NCI-H2107 treated with DMSO at 0.1 percent for 48 hours (cell line): ENCODE results near the gene ARHGAP12.
"Not testable (repeated sequence)": the region's sequence is repeated elsewhere in the genome, so short reads cannot be mapped to it uniquely, and the experiment has no call there.

Experiments
- DNase-seq: peaks from one replicate; lab custom pipeline; 2025; ENCODE audit not compliant: unreplicated experiment; lab: John Stamatoyannopoulos, UW

ARHGAP12 gene

DNA sequence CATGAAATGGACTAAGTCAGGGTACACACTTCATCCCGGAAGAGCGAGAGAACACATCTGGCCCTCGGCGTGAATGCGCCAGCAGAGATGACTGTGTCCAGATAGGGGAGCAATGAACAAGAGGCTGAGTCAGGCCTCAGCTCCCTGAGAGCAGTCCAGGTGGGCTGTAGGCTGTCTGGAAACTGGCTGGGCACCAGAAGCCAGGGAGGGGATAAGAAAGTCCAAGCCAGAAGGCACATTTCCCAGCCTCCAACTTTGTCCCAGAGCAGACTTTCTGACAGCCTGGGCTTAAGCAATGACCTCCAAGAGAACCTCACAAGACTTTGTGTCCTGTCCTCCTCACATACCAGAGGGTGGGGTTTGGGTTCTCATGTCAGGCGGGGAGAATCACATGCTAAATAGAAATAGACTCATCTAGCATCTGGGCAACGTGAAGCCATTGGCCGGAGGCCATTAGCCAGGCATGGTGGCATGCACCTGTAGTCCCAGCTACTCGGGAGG lies 157.2 kb downstream of the ARHGAP12 start:
- no peak for DNase-seq

DNA sequence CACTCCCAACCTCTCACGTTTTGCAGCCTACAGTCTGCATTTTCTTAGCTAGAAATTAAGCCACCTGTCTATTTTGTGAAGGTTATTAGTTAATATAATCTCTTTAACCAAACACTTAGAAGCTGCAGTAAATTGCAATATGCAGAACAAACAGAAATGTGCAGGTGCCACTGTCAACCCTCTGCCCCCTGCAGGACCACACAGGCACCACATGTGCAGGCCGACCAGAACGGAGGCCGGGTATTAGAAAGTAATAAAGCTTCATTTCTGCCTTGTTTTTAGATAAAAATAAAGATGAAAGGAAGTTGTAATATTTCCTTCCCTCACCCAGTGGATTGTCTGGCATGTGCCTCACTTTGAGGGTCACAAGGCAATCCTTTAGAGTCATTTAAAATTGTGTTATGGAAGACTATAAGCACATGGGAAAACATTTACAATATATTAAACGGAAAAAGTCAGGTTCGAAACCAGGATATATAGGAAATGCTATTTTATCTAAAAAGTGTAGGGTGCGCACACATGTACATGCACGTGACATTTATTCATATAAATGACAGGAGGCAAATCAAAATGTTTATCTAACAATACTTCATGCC lies 158.2 kb downstream of the ARHGAP12 start:
- no peak for DNase-seq

DNA sequence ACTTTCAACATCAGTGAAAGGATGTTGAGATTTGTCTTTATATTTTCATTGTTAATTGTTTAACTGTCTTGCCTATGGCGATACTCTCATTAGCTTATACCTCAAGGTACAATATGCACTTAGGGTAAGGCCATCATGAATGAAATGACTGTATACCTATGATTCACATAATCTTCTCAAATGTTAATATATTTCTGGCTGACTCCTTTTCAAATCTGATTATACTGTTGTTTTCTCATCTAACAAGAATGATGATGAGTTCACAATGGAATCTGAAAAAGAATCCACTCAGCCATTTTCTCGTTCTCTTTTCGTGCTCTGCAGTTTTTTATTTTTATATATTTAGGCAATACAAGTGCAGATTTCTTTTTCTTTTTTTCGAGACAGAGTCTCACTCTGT lies 159.1 kb downstream of the ARHGAP12 start:
- no peak for DNase-seq

DNA sequence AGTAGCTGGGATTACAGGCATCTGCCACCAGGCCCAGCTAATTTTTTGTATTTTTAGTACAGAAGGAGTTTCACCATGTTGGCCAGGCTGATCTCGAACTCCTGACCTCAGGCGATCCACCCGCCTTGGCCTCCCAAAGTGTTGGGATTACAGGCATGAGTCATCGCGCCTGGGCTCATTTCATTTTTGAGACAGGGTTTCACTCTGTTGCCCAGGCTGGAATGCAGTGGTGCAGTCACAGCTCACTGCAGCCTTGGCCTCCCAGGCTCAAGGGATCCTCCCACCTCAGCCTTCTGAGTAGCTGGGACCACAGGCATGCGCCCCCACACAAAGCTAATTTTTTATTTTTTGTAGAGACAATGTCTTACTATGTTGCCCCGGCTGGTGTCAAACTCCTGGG lies 159.7 kb downstream of the ARHGAP12 start:
- not testable (repeated sequence) for DNase-seq

DNA sequence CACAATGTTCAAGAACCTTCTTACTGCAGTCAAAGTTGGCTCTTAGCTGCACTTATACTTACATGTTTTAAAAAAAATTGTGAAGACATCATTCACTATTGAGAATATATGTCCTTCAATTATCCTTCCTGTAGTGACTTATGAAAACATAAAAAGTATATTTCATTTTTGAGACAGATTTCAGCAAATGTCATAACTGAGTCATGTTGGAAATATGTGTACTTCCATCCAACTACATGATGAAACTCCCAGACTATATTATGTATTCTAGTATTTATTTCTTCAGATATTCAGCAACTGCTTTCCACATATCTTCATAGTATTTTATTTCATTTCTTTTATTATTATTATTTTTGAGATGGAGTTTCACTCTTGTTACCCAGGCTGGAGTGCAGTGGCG lies 160.2 kb downstream of the ARHGAP12 start:
- DNase-seq: no peak

DNA sequence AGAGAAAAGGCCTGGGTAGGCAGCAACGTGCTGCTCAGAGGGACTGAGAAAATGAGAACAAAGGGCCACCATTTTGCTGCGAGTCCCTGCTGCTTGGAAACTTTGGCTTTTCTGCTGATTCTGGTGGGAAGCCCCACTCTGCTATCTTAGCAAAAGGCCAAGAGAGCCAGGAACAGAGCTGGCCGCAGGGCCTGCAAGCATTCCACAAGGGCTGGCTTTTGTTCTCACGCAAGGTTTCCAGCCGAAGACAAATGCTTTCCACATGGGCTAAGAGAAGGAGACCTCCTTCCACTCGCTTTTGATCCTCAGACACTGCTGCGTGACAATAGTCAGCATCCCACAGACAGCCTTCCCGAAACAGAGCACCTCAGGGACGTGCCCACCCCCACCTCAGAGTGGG lies 163.1 kb downstream of the ARHGAP12 start:
- DNase-seq: no peak

DNA sequence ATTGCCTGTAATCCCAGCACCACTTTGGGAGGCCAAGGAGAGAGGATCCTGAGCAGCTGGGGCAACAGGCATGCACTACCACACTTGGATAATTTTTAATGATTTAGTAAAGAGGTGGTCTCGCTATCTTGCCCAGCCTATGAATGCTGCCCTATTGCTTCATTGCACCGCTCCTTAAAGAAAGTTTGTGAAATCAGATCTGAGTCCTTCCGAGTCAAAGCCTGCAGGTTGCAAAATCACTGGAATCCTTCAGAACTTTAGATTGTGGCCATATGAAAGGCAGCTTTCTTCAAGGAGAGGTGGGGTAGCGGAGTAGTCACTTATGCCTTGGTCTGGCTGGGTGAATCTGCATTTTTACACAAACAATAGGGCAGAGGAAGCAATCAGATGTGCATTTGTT lies 166.3 kb downstream of the ARHGAP12 start:
- DNase-seq: no peak

DNA sequence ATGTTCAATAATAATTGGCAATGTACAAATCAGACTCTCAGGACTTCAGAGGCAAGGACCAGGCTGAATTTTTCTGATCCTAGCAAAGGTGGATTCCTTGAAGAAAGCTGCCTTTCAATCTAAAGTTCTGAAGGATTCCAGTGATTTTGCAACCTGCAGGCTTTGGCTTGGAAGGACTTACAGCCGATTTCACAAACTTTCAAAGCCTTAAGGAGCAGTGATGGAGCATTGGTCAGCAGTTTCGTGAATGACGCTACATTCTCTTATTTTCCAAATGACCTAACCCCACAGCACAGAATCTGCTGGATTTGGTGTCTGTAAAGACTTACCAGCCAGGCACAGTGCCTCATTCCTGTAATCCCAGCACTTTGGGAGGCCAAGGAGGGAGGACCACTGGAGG lies 167.5 kb downstream of the ARHGAP12 start:
- DNase-seq: no peak

DNA sequence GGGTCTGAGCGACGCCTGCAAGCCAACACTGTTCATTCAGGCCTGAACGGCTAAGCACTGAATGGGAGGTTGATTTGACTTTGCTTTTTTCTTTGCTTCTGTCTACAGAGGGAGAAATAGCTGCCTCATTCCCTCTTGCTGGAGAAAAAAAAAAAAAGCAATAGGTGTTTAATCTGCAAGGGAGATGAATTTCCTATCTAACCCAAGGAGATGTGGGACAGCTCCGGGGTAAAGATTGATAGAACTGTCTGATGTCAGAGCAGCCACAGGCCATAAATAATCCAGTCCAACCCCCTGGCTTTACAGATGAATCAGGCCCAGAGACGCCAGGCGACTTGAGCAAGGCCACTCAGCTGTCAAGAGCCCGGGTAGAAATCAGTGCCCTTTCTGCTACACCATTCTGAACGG lies 168.0 kb downstream of the ARHGAP12 start:
- no peak for DNase-seq

DNA sequence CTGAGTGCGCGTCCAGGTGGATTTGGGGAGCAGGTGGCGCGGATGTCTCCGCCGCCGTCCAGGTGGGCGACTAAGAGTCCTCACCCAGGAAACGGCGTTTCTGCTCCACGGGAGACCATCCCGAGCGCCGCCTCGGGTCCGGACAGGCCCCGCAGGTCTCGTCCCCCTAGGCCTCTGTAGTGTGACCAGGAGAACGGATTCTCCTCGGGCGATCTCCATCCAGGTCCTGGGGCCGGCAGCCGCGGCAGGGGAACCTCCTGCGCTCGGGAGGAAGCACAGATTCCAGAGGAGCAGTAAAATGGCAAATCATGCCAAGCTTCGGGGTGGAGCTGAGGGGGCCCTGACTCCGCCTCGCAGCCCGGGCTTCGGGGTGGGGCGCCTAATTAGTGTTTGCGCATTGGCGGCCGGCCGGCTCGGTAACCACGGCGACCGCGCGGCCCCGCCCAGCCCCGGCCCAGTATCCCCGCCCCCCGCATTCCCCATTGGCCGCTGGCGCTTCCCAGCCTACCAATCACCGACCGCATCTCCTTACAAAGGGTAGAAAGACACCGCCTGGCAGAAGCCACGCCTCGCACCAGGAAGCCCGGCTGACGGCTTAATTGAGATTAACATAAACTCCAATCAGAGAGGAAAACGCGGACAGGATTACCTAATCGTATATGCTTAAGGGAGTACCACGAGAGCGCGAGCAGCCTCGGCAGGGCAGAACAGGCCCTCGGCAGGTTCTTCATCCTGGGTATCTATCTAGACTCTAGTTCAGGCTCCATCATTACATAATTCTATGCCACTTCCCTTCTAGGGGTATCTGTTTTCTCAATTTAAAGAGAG lies 168.6 kb downstream of the ARHGAP12 start:
- peak; percentile 83 for DNase-seq

DNA sequence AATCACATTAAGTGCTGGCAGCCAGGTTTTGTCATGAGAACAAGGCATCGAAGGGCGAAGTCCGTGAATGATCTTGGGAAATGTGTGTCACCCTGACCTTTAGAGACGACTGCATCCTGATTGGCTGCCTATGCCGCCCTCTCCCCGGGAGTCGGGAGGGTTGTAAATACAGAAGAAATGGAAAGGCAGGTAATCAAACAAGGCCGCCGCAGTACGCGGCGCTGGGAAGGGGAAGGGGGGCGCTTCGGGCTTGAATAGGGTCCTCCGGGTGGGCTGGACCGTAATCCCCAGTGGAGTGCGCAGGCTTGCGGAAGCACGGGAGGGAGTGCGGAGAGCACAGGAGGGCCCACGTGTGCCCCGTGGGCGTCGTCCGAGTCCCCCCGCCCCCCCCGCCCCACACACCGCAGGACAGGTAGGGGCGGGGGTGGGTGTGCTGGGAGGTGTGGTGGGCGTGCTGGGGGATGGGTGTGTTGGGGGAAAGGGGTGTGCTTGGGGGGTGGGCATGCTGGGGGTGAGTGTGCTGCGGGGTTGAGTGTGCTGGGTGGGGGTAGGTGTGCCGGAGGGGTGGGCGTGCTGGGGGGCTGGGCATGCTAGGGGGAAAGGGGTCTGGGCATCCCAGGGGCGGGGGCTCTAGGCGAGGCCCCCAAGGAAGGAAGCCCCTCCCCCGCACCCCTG lies 169.4 kb downstream of the ARHGAP12 start:
- no peak for DNase-seq

DNA sequence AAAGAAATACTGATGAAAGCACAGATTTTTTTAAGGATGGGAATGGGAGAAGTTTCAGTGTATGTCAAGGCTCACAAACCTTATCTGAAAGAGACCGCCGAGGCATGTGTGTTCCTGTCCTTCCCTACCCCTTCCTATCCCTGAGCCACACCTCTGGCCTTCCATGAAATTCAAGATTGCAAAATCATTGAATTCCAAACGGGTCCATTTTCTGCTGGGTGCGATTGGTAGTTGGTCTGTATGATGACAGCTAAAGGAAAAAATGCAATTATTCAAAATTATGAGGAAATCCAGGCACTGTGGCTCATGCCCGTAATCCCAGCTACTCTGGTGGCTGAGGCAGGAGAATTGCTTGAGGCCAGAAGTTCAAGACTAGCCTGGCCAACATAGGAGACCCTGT lies 170.1 kb downstream of the ARHGAP12 start:
- DNase-seq: no peak

DNA sequence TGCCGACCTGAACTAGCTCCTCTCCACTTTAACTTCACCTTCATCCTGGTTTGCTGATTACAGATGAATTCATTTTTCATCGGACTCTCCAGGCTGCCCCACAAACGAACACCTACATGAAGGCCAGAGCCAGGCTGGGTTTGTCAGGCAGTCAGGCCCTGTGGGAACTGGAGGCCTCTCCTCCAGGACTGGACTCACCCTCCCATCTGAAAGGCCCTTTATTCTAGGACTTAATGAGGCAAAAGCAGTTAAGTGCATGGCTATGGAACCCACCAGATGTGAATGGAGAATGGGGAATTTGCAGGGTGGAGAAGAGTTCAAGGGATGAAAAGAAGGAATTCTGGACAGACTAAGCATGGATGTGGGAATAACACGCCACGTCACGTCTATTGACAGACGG lies 170.8 kb downstream of the ARHGAP12 start:
- DNase-seq: no peak

DNA sequence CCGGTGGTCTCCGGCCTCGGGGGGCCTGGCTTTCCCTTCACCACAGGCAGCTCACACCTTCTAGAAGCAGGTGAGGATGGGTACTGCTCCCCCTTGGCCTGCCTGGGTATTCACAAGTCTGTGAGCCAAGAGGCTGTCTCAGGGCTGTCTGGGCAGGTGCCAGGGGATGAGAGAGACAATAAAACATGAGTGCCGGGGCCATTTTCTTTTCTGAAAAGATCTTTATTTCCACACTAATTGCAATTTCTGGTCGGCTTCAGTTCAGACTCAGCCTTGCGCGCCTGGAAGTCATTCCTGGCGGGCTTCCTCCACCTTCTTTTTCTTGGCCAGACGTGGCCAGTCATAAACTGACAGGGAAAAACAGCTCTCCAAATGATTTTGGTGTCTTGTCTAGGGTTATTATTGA lies 171.2 kb downstream of the ARHGAP12 start:
- no peak for DNase-seq

DNA sequence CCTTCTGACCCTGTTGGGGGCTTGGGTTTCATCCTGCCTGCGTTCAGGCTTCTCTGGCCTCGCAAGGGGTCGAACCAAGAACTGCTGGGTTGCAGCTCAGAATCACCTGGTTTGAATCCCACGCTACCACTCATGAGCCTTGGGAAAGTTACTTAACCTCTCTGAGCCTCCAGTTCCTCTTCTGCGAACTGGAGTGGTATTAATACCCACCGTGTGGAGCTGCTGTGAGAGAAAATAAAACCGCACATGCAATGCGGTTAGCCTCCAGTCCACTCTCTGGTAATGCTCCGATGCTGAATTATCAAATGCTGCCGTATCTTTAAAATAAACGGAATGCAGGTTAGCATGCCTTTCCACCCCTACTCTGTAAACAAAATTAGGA lies 171.9 kb downstream of the ARHGAP12 start:
- DNase-seq: no peak

DNA sequence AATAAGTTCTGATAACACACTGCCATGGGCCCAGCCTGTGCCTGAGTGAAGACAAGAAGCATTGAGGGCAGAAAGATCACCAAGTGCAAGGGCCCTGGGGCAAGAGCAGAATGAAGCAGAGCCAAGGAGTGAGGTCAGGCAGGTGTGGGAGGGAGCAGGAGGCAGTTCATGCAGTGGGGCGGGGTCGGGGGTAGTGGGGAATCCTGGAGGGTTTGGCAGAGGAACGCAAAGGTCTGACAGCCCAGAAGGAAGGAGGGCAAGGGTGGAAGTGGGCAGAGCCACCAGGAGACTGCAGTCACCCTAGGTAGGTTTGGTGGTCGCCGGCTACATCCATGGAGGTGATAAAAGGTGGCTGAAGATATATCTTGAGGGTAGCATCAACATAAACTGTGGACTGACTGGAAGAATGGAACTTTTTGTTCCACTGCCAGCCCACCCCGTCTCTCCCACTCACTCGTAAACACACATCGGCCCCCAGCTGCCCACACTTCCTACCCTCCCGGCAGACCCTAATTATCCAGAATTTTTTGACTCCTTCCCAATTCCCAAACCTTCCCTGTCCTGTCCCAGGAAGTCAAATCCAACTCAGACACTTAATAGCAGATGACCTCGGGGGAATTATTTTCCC lies 172.4 kb downstream of the ARHGAP12 start:
- no peak for DNase-seq
